IPS-18c (cell line): ENCODE measurements around the gene ARHGAP10.
"Not testable (repeated sequence)": the region's sequence is repeated elsewhere in the genome, so short reads cannot be mapped to it uniquely, and the experiment has no call there.

Experiments used
- H3K4me3 ChIP-seq: 2 replicates; pipeline ENCODE4 v1.7.0; 2013; ENCODE audit warnings: low read depth, mild to moderate bottlenecking, low read length, moderate library complexity; ENCODE audit not compliant: insufficient read depth
- H3K9me3 ChIP-seq: one replicate; pipeline ENCODE4 v1.6.1; 2013; ENCODE audit warnings: mild to moderate bottlenecking, low read length, moderate library complexity; ENCODE audit not compliant: control insufficient read depth, insufficient read depth

The ARHGAP10 gene

GRCh38 chr4:147778942-147779341 is 47.1 kb downstream of the ARHGAP10 start:
- no peak overlapping the region for H3K4me3 ChIP-seq
- H3K9me3 ChIP-seq: no peaks in the 10 kb centered on the region

- H3K9me3 ChIP-seq: no peaks in the 10 kb centered on the region
- no peak overlapping the region for H3K4me3 ChIP-seq
Observed at GRCh38 chr4:147779451-147779850, 47.6 kb downstream of the ARHGAP10 start.

GRCh38 chr4:147780137-147780777 is 48.4 kb downstream of the ARHGAP10 start:
- Histone ChIP-seq H3K9me3 (no peaks in the 10 kb centered on the region), H3K4me3 (no peak overlapping the region)

GRCh38 chr4:147782087-147782781 is 50.3 kb downstream of the ARHGAP10 start:
- no peak overlapping the region for H3K4me3 ChIP-seq
- no peaks in the 10 kb centered on the region for H3K9me3 ChIP-seq

- Histone ChIP-seq H3K4me3 (no peak overlapping the region), H3K9me3 (no peaks in the 10 kb centered on the region)
Observed at GRCh38 chr4:147785129-147785528, 53.2 kb downstream of the ARHGAP10 start.

GRCh38 chr4:147786031-147786430 is 54.1 kb downstream of the ARHGAP10 start:
- no peaks in the 10 kb centered on the region for H3K9me3 ChIP-seq
- H3K4me3 ChIP-seq: no peak overlapping the region

GRCh38 chr4:147786531-147786930 is 54.6 kb downstream of the ARHGAP10 start:
- no peak overlapping the region for H3K4me3 ChIP-seq

GRCh38 chr4:147787204-147787603 is 55.3 kb downstream of the ARHGAP10 start:
- H3K4me3 ChIP-seq: no peak overlapping the region

More at GRCh38 chr4:147786531-147786930, 54.6 kb downstream of the ARHGAP10 start:
- H3K9me3 ChIP-seq: no peaks in the 10 kb centered on the region

GRCh38 chr4:147788791-147789190 is 56.9 kb downstream of the ARHGAP10 start:
- Histone ChIP-seq H3K4me3 (no peak overlapping the region), H3K9me3 (no peaks in the 10 kb centered on the region)

More at GRCh38 chr4:147787204-147787603, 55.3 kb downstream of the ARHGAP10 start:
- H3K9me3 ChIP-seq: no peaks in the 10 kb centered on the region

- H3K4me3 ChIP-seq: no peak overlapping the region
- H3K9me3 ChIP-seq: no peaks in the 10 kb centered on the region
Observed at GRCh38 chr4:147789596-147789995, 57.7 kb downstream of the ARHGAP10 start.

GRCh38 chr4:147790412-147790811 is 58.5 kb downstream of the ARHGAP10 start:
- no peaks in the 10 kb centered on the region for H3K9me3 ChIP-seq
- H3K4me3 ChIP-seq: no peak overlapping the region

GRCh38 chr4:147791341-147791740 is 59.5 kb downstream of the ARHGAP10 start:
- no peak overlapping the region for H3K4me3 ChIP-seq

GRCh38 chr4:147791865-147792264 is 60.0 kb downstream of the ARHGAP10 start:
- no peak overlapping the region for H3K4me3 ChIP-seq
- H3K9me3 ChIP-seq: no peaks in the 10 kb centered on the region

More at GRCh38 chr4:147791341-147791740, 59.5 kb downstream of the ARHGAP10 start:
- H3K9me3 ChIP-seq: no peaks in the 10 kb centered on the region

GRCh38 chr4:147793569-147794313 is 61.9 kb downstream of the ARHGAP10 start:
- Histone ChIP-seq H3K4me3 (no peak overlapping the region), H3K9me3 (no peaks in the 10 kb centered on the region)

- Histone ChIP-seq H3K4me3 (no peak overlapping the region), H3K9me3 (no peaks in the 10 kb centered on the region)
Observed at GRCh38 chr4:147794314-147794680, 62.4 kb downstream of the ARHGAP10 start.

GRCh38 chr4:147794787-147795413 is 63.0 kb downstream of the ARHGAP10 start:
- H3K9me3 ChIP-seq: no peaks in the 10 kb centered on the region

GRCh38 chr4:147799057-147799456 is 67.2 kb downstream of the ARHGAP10 start:
- H3K4me3 ChIP-seq, H3K9me3 ChIP-seq: not testable (repeated sequence)

More at GRCh38 chr4:147794787-147795413, 63.0 kb downstream of the ARHGAP10 start:
- H3K4me3 ChIP-seq: no peak overlapping the region
